Midbrain (tissue), 1 donor: ENCODE measurements around the gene USH2A.

ENCODE experiments used
- DNase-seq: peaks from one replicate; lab custom pipeline; 2025; lab: John Stamatoyannopoulos, UW

USH2A gene

GRCh38 chr1:215926670-215927069 is 496.6 kb downstream of the USH2A start:
- DNase-seq, result no peak

GRCh38 chr1:215923129-215923824 is 500.0 kb downstream of the USH2A start:
- no peak for DNase-seq

DNA sequence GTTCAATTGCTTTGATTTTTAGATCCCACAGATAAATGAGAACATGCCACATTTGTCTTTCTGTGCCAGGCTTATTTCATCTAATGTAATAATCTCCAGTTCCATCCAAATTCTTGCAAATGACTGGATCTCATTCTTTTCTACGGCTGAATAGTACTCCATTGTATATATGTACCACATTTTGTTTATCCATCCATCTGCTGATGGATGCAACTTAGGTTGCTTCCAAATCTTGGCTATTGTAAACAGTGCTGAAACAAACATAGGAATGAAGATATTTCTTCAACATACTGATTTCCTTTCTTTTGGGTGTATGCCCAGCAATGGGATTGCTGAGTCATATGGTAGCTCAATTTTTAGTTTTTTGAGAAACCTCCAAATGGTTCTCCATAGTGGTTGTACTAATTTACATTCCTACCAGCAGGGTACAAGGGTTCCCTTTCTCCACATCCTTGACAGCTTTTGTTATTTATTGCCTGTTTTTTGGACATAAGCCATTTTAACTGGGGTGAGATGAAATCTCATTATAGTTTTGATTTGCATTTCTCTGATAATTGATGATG is 511.8 kb downstream of the USH2A start:
- no peak for DNase-seq

DNA sequence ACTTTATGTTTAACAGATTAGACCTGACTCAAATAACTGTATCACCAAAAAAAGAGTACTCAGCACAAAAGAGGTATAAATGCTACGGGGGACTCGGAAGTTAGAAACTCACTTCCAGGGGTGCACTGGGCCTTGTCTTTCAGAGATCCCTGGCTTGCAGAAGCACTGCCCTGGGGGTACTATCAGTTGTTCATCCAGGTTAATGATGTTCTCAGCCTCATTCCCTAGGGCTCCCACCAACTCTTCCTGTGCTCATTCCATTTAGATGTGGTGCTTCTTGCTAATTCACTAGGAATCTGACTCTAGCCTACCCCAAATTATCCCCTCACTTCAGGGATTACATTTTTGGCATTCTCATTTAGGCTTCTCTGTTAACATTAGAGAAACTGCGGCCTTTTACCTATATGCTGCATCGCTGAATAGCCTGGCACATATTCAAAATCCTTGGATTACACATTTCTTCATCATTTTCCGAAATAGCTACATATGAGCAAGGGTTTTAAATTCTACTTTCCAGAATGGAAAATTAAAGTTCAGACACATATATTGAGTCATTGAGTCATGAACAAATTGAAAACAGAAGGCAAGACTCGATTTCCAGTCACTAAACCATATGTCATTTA is 517.6 kb downstream of the USH2A start:
- no peak for DNase-seq

DNA sequence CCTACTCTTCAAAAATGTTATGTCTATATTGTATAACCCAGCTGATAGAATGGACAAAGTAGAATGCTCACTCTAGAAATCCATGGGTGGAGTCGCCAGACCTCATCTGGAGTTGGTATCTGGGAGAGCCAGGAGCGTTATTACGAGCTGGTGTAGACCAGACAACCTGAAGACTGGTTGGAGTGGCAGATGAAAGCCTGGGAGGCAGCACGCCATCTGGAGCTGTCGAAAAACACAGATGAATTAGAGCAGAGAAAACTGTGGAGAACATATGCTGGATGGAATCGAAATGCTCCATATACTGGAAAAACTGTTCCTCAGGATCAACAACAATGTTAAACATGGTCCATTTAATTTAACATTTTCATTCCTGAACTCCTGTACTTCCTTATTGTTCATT is 522.6 kb downstream of the USH2A start:
- DNase-seq, result no peak

GRCh38 chr1:215899901-215900300 is 523.3 kb downstream of the USH2A start:
- no peak for DNase-seq

GRCh38 chr1:215895893-215896292 is 527.4 kb downstream of the USH2A start:
- no peak for DNase-seq

DNA sequence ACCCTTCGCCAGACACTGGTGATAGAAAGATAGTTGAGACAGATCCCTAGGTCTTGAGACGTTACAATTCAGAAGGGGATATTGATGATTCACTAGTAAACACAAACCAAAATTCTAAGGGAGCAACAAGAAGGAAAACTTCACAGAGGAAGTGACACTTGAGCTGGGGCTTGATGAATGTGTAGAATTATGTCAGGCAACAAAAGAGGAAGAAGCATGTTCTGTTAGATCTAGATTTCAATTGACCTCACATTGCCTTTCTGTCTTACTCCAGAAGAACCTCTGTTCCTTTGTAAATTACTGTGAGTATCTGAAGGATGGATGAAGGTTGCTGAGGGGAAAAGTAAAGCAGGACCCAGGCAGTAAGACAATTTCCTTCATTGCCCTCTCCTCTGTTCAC is 528.0 kb downstream of the USH2A start:
- DNase-seq, result no peak

DNA sequence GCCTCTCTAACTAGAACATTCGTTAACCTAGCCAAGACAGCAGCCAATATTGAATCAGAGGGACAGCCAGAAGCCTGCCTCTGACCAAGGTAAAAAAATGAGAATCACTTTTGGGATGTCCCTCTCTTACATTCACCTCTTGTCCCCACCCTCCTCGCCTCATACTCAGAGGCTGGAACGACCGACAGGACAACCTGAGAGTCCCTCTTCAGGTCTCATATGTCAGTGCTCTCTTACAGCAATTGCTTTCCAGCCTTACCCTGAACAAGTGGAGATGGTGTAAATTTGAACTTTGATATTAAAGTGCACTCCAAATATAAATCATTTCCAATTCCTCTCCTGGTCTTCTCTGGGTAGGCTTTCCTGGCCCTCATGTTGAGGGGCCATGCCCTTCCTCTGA is 528.6 kb downstream of the USH2A start:
- DNase-seq, result no peak

DNA sequence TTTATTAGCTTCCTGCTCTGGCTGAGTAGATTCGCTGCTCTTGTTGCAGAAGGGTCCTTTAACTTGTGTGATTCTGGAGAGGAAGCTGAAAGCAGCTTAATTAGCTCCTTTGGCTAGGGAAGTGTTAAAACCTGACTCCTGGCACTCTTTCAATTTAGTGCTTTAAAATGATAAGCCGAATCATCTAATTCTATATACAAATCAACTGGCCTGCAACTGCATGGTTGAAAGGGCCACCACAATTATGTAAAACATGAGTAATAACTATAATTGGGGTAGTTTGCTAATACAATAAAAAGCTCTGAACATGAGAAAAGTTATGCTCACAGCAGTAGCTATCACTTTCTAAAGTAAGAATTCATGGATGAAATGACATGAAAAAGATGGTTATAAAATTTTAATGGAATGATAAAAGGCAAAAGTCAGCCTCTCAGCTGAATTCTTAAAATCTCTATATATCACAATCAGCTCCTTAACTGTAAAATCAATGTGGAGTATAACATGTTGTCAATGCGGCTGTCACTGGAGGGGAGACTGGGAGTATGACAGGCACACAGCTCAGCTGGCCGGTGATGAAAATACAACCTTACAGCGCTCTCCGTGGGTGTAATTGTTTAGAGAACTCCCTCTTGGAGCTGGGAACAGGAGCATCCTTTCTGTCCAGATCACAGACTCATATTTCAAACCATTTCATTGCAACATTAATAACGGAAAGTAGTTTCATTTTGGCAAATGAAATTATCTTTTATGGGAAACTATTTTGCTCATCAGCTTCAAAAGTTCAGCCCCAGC is 531.8 kb downstream of the USH2A start:
- DNase-seq, result no peak

DNA sequence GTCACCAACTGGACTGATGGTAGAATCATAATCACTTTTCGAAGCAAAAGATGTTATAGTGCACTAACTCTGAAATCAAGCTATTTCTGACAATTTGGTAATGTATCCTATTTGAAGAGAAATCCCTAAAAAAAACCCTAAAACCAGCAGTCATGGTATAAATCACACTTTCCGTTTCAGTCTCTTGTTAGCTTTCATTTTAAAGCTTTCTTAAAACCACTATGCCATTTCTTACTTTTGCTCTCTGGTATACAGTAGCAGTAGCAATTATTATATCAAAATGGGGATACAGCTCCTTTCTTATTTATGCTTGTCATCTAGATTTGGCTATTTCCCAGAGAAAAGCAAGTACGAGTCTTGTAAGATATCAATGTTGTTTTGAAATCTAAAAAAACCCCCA is 532.8 kb downstream of the USH2A start:
- DNase-seq, result no peak

- DNase-seq, result no peak
Observed at GRCh38 chr1:215889871-215890270, 533.4 kb downstream of the USH2A start.

DNA sequence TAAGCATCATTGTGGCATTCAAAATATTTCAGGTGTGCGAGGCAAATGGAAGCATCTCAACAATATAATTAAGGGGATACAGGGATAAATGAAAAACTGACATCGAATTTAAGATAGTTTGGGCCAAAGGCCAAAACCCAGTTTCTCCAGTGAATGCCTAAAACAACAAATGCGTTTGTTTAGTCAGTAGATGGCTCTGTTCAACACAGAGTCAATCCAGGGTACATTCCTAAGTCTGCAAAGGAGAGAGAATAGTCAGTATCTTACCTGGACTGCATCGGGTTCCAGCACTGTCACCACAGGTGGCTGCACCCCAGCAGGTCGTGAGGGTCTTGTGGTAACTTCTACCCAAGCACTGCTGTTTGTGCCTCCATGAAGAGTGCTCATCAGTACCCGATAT is 535.1 kb downstream of the USH2A start:
- no peak for DNase-seq

- no peak for DNase-seq
Observed at GRCh38 chr1:215887627-215888026, 535.6 kb downstream of the USH2A start.

GRCh38 chr1:215883004-215883403 is 540.2 kb downstream of the USH2A start:
- no peak for DNase-seq

DNA sequence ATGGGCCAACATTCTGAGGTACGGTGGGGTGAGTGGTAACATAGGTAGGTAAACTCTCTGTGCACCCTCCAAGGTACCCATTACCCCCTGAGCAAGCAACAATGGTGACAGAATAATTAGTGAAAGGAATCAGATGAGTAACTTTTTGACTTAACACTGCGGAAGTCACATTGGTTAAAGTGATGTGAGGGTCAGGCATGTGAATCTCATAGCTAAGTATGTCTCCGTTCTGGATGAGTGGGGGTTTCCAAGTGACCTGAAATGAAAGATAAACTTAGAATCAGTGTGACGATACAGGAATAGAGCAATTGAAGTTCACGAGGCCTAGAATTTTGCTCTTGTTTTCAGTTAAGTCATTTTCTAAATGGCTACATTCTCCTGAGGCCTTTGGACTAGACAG is 544.4 kb downstream of the USH2A start:
- DNase-seq, result no peak

- DNase-seq, result no peak
Observed at GRCh38 chr1:215878128-215878527, 545.1 kb downstream of the USH2A start.

- no peak for DNase-seq
Observed at GRCh38 chr1:215877452-215877951, 545.7 kb downstream of the USH2A start.

DNA sequence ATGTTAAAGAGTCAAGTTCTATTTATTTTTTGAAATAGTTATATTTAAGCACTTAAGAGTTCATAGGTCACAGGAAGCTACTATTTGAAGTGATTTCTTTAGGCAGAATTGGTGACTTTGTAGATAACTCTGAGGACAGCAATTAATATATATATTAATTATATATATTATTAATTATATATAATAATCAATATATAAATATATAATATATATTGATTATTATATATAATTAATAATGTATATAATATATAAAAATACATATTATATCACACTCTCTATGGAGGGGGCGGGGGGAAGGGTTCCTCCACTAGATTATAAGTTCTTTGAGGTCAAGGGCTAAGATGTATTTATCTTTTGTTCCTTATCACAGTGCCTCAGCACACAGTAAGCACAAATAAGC is 547.5 kb downstream of the USH2A start:
- DNase-seq, result no peak

GRCh38 chr1:215875236-215875635 is 548.0 kb downstream of the USH2A start:
- DNase-seq, result no peak

GRCh38 chr1:215872658-215873057 is 550.6 kb downstream of the USH2A start:
- DNase-seq, result no peak

- DNase-seq, result no peak
Observed at GRCh38 chr1:215868500-215868899, 554.7 kb downstream of the USH2A start.

DNA sequence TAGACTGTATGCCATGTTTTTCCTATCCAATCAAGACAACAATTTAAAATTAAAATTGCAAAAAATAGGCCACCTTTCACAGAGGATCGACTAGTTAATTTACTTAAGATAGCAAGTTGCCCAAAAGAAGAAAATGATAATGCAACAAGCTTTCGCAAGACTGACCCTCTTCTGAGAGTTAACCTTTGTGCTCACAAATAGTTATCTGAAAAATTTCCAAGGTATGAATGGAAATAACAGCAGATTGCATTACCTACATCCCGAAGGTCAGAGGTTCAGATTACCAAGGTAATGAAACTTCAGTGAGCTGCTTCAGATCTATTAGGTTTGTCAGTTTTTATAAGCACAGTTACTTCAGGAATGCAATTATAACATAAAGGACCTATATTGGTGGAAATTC is 558.2 kb downstream of the USH2A start:
- no peak for DNase-seq
